GM12801 (cell line): ENCODE data around the gene CC2D2B.

ENCODE experiments used
- TF ChIP-seq, protein P1 (sequence below): IDR thresholded peaks from one replicate; pipeline ENCODE4 v1.5.1; 2011; ENCODE audit warnings: control low read depth; ENCODE audit not compliant: insufficient read length; ENCODE audit errors: extremely low read depth

CC2D2B gene

GRCh38 chr10:96043033-96043892, 135.5 kb downstream of the CC2D2B start, which contains the start of gene CCNJ:
Gene CCNJ, plus strand, starts transcription at chr10:96043583. Its CDS starts 811 bp downstream, at chr10:96044394.
- TF ChIP-seq, protein P1, sequence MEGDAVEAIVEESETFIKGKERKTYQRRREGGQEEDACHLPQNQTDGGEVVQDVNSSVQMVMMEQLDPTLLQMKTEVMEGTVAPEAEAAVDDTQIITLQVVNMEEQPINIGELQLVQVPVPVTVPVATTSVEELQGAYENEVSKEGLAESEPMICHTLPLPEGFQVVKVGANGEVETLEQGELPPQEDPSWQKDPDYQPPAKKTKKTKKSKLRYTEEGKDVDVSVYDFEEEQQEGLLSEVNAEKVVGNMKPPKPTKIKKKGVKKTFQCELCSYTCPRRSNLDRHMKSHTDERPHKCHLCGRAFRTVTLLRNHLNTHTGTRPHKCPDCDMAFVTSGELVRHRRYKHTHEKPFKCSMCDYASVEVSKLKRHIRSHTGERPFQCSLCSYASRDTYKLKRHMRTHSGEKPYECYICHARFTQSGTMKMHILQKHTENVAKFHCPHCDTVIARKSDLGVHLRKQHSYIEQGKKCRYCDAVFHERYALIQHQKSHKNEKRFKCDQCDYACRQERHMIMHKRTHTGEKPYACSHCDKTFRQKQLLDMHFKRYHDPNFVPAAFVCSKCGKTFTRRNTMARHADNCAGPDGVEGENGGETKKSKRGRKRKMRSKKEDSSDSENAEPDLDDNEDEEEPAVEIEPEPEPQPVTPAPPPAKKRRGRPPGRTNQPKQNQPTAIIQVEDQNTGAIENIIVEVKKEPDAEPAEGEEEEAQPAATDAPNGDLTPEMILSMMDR, result no peak

GRCh38 chr10:96043893-96044715, 136.3 kb downstream of the CC2D2B start:
- TF ChIP-seq, protein P1, result no peak

- TF ChIP-seq, protein P1, result no peak
These were observed 137.0 kb downstream of the CC2D2B start for GRCh38 chr10:96044736-96045135.

DNA sequence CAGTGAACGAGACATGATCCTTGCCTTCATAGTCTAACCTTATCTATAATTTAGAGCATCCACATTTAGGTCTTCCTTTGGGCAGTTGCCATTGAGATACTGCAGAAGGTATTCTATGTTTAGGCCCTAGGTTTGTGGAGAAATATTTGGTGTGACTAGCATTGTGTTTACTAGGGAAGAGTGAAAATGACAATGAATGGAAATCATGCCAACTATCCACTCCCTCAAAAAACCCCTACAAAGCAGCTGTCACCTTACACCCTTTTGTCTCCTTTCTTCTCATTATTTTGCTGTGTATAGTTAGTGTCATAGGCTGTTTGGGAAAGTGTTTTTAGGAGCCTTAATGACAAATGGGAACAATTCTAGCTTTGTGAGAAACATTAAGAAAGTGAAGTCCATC, 138.8 kb downstream of the CC2D2B start:
- TF ChIP-seq, protein P1, result no peak

- TF ChIP-seq, protein P1, result no peak
These were observed 139.4 kb downstream of the CC2D2B start for GRCh38 chr10:96047004-96047649.

DNA sequence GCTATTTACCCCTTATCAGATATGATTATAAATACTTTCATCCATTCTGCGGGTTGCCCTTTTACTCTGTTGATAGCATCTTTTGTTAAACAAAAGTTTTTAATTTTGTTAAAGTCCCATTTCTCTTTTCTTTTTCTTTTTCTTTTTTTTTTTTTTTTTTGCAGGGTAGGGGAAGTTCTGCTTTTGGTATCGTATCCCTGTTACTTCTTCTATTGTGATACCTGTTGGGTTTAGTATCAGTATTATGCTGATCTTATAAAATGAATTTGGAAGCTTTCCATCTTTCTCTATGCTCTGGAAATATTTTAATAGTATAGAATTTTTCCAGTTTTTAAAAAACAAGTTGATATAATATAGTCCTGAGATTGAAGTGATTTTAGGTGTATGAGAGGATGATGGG, 141.6 kb downstream of the CC2D2B start:
- TF ChIP-seq, protein P1, result no peak

DNA sequence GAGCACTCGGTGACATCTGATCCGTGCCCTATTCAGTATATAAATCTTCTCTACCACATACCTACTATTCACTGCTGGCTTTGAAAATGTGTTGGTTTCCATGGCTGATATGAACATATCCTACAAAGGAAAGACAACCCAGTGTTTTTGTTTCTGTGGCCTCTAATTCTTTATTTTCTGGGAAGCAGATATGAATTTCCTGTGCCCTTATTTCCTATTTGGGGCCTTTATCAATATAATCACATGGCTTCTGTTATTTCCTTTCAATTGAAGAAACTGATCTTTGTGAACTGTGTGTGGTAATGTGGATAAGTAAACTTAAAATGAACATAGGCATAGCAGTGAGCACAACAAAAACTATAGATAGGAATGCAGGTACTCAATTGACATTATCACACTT, 146.2 kb downstream of the CC2D2B start:
- TF ChIP-seq, protein P1, result no peak
